Measurements from ENCODE around the gene HSPA12B. TPM values are rescaled to one million over a fixed set of nuclear protein-coding genes. Genes with fewer than 3 reads are reported as not detected.

Gene HSPA12B
- polyA plus RNA-seq, 1 donor from 2014 or later: not detected

GRCh38 chr20:3705491-3705969 lies 27.0 kb upstream of the HSPA12B start:
- Histone ChIP-seq H2AFZ (ENCODE audit: low read depth, low read length) (no peak overlapping the region), H3K9ac (ENCODE audit: low read length) (no peak overlapping the region), H3K9me2 (ENCODE audit: insufficient read depth, low read length) (no peaks in the 10 kb centered on the region), H3K79me2 (replicated peaks; ENCODE audit: insufficient read depth, low read length) (no peaks in the 10 kb centered on the region), H3K4me3 (ENCODE audit: low read length) (no peak overlapping the region), H3F3A (ENCODE audit: insufficient read depth, low read length, poor library complexity, severe bottlenecking) (no peaks in the 10 kb centered on the region), H3K27ac (ENCODE audit: low read length) (no peak overlapping the region), H3K4me2 (ENCODE audit: low read length) (no peak overlapping the region), H3K27me3 (ENCODE audit: insufficient read depth, low read depth, low read length) (no peaks in the 10 kb centered on the region), H3K36me3 (ENCODE audit: insufficient read depth, low read length) (no peaks in the 10 kb centered on the region), H4K20me1 (ENCODE audit: insufficient read depth) (no peaks in the 10 kb centered on the region), H3K9me3 (ENCODE audit: low read length) (no peaks in the 10 kb centered on the region)
- TF ChIP-seq RAD21 (conservative IDR thresholded peaks at IDR 0.05) (no peak), EZH2 (IDR thresholded peaks at IDR 0.05; ENCODE audit: borderline replicate concordance, insufficient read depth, low read length, poor library complexity, severe bottlenecking) (no peak), MXI1 (conservative IDR thresholded peaks at IDR 0.05; ENCODE audit: poor library complexity, severe bottlenecking) (no peak), CTCF (IDR thresholded peaks at IDR 0.05; ENCODE audit: poor library complexity, severe bottlenecking) (no peak), SMC3 (conservative IDR thresholded peaks at IDR 0.05; ENCODE audit: poor library complexity) (no peak), REST (IDR thresholded peaks at IDR 0.05; ENCODE audit: borderline replicate concordance) (no peak), POLR2AphosphoS5 (IDR thresholded peaks at IDR 0.05) (no peak), TAF1 (IDR thresholded peaks at IDR 0.05; ENCODE audit: low read depth) (no peak), EP300 (conservative IDR thresholded peaks at IDR 0.05; ENCODE audit: poor library complexity, severe bottlenecking) (no peak)

GRCh38 chr20:3705970-3706739 lies 26.3 kb upstream of the HSPA12B start:
- Histone ChIP-seq H4K20me1 (ENCODE audit: insufficient read depth) (no peaks in the 10 kb centered on the region), H3K27me3 (ENCODE audit: insufficient read depth, low read depth, low read length) (no peaks in the 10 kb centered on the region), H3K9me3 (ENCODE audit: low read length) (no peaks in the 10 kb centered on the region), H3K36me3 (ENCODE audit: insufficient read depth, low read length) (no peaks in the 10 kb centered on the region), H3K4me2 (ENCODE audit: low read length) (no peak overlapping the region), H2AFZ (ENCODE audit: low read depth, low read length) (no peak overlapping the region), H3K9ac (ENCODE audit: low read length) (no peak overlapping the region), H3K27ac (ENCODE audit: low read length) (no peak overlapping the region), H3K9me2 (ENCODE audit: insufficient read depth, low read length) (no peaks in the 10 kb centered on the region), H3F3A (ENCODE audit: insufficient read depth, low read length, poor library complexity, severe bottlenecking) (no peaks in the 10 kb centered on the region), H3K4me3 (ENCODE audit: low read length) (no peak overlapping the region), H3K79me2 (replicated peaks; ENCODE audit: insufficient read depth, low read length) (no peaks in the 10 kb centered on the region)
- TF ChIP-seq REST (IDR thresholded peaks at IDR 0.05; ENCODE audit: borderline replicate concordance) (no peak), MXI1 (conservative IDR thresholded peaks at IDR 0.05; ENCODE audit: poor library complexity, severe bottlenecking) (no peak), POLR2AphosphoS5 (IDR thresholded peaks at IDR 0.05) (no peak), CTCF (IDR thresholded peaks at IDR 0.05; ENCODE audit: poor library complexity, severe bottlenecking) (no peak), TAF1 (IDR thresholded peaks at IDR 0.05; ENCODE audit: low read depth) (no peak), RAD21 (conservative IDR thresholded peaks at IDR 0.05) (no peak), EZH2 (IDR thresholded peaks at IDR 0.05; ENCODE audit: borderline replicate concordance, insufficient read depth, low read length, poor library complexity, severe bottlenecking) (no peak), EP300 (conservative IDR thresholded peaks at IDR 0.05; ENCODE audit: poor library complexity, severe bottlenecking) (no peak), SMC3 (conservative IDR thresholded peaks at IDR 0.05; ENCODE audit: poor library complexity) (no peak)
